HCT116 (cell line): ENCODE data around the gene HABP2. TPM values are rescaled to one million over a fixed set of nuclear protein-coding genes. Genes with fewer than 3 reads are reported as not detected.

ENCODE experiments used
- ATAC-seq: fragments of 200-7000 bp; cut with Tn5 transposase; 2 replicates; pipeline ENCODE4 v1.9.1; 2020; ENCODE audit warnings: mild to moderate bottlenecking, moderate library complexity
- BruUV-seq: library from RNA; stranded (reverse); fragments of 400-500 nt; replicated peaks from 2 replicates; lab custom pipeline; 2021; lab: Mats Ljungman, UMichigan
- CTCF ChIA-PET: fragments of 300-600 bp; sonication (Branson Sonifier 250); formaldehyde crosslinking; loops from one replicate; lab custom pipeline; 2021; ENCODE audit warnings: antibody characterized with exemption; lab: Charles Lee
- POLR2A ChIA-PET: fragments of 300-600, 350-600 bp; sonication (Branson Sonifier 250); formaldehyde crosslinking; loops from one replicate; lab custom pipeline; 2021; ENCODE audit warnings: antibody characterized with exemption; lab: Charles Lee
- RAD21 ChIA-PET, 2 experiments: fragments of 300-600 bp; sonication (Branson Sonifier 250); formaldehyde crosslinking; loops; one replicate each; lab custom pipeline; 2023; ENCODE audit warnings: low total read pairs in 2 of 2; ENCODE audit not compliant: uncharacterized antibody in 2 of 2, unreplicated experiment in 2 of 2, low non-redundant PET in 1 of 2; lab: Charles Lee
- DNase-seq: peaks from one replicate; pipeline ENCODE4 v3.0.0-alpha.2; 2010; ENCODE audit warnings: low read depth, low spot score
- H2AFZ ChIP-seq: fragments of 200-600 bp; shearing (Covaris generic), sonication (generic); 2 replicates; pipeline ENCODE4 v1.6.1; 2017; ENCODE audit warnings: low read depth, mixed run types, mixed read lengths, antibody characterized with exemption, low read length; ENCODE audit not compliant: poor library complexity, severe bottlenecking
- H3K27ac ChIP-seq: 2 replicates; pipeline ENCODE4 v1.5.1; 2012; ENCODE audit warnings: low read depth, low read length
- H3K27me3 ChIP-seq: fragments of 200-600 bp; sonication (generic); 2 replicates; pipeline ENCODE4 v1.6.1; 2016; ENCODE audit warnings: mixed run types, low read length, mixed read lengths; ENCODE audit not compliant: insufficient read depth
- H3K36me3 ChIP-seq, 2 experiments: fragments of 200-500 bp in 1 of 2; fragments of 200-600 bp in 1 of 2; sonication (Bioruptor generic) in 1 of 2; sonication (generic) in 1 of 2; 2 replicates each; pipeline versions ENCODE4 v1.5.1 to v1.6.1; 2014 to 2016; ENCODE audit warnings: low read length in 2 of 2, inconsistent platforms in 1 of 2, mixed read lengths in 1 of 2, mixed run types in 1 of 2; ENCODE audit not compliant: insufficient read depth in 2 of 2, control insufficient read depth in 1 of 2
- H3K4me1 ChIP-seq, 2 experiments: fragments of 200-600 bp in 1 of 2; sonication (generic) in 1 of 2; 2 replicates each; pipeline versions ENCODE4 v1.5.1 to v1.6.1; 2012 to 2017; ENCODE audit warnings: low read length in 2 of 2, inconsistent platforms in 1 of 2, mild to moderate bottlenecking in 1 of 2, mixed read lengths in 1 of 2, mixed run types in 1 of 2, moderate library complexity in 1 of 2; ENCODE audit not compliant: insufficient read depth in 2 of 2, control insufficient read depth in 1 of 2
- H3K4me2 ChIP-seq: fragments of 200-600 bp; sonication (generic); 2 replicates; pipeline ENCODE4 v1.6.1; 2017; ENCODE audit warnings: mixed run types, low read length, mixed read lengths
- H3K4me3 ChIP-seq, 2 experiments: fragments of 200-600 bp in 1 of 2; sonication (generic) in 1 of 2; replicated peaks in 1 of 2; 2 replicates each; pipeline ENCODE4 v1.5.1; 2011 to 2016; ENCODE audit warnings: low read length in 2 of 2, control low read depth in 1 of 2, low read depth in 1 of 2, mild to moderate bottlenecking in 1 of 2, mixed read lengths in 1 of 2, mixed run types in 1 of 2
- H3K79me2 ChIP-seq: fragments of 200-600 bp; sonication (generic); 2 replicates; pipeline ENCODE4 v1.6.1; 2017; ENCODE audit warnings: mild to moderate bottlenecking, mixed run types, low read length, moderate library complexity, mixed read lengths; ENCODE audit not compliant: insufficient read depth
- H3K9ac ChIP-seq: fragments of 200-600 bp; sonication (generic); 2 replicates; pipeline ENCODE4 v1.6.1; 2016; ENCODE audit warnings: low read length, mixed read lengths
- H3K9me2 ChIP-seq: fragments of 200-600 bp; sonication (generic), shearing (Covaris generic); 2 replicates; pipeline ENCODE4 v1.6.1; 2017; ENCODE audit warnings: mixed run types, mild to moderate bottlenecking, moderate library complexity; ENCODE audit not compliant: insufficient read depth
- H3K9me3 ChIP-seq, 2 experiments: fragments of 200-500 bp in 1 of 2; fragments of 200-600 bp in 1 of 2; sonication (Bioruptor generic) in 1 of 2; sonication (generic) in 1 of 2; 2 replicates each; pipeline ENCODE4 v1.6.1; 2014 to 2017; ENCODE audit warnings: low read length in 2 of 2, mixed read lengths in 2 of 2, inconsistent platforms in 1 of 2, low read depth in 1 of 2, mild to moderate bottlenecking in 1 of 2, mixed run types in 1 of 2, moderate library complexity in 1 of 2; ENCODE audit not compliant: control insufficient read depth in 1 of 2, insufficient read depth in 1 of 2
- H4K20me1 ChIP-seq: fragments of 200-600 bp; sonication (generic), shearing (Covaris generic); 2 replicates; pipeline ENCODE4 v1.6.1; 2017; ENCODE audit warnings: mixed run types, mild to moderate bottlenecking, moderate library complexity; ENCODE audit not compliant: insufficient read depth
- FOSL1 ChIP-seq: IDR thresholded peaks from 2 replicates; pipeline ENCODE4 v1.6.1; 2012; ENCODE audit warnings: low read depth
- RAD21 ChIP-seq: IDR thresholded peaks from 2 replicates; pipeline ENCODE4 v1.6.1; 2012; ENCODE audit warnings: low read depth, mild to moderate bottlenecking
- YY1 ChIP-seq: IDR thresholded peaks from 2 replicates; pipeline ENCODE4 v1.6.1; 2011; ENCODE audit warnings: low read length, low read depth, moderate library complexity, mild to moderate bottlenecking; ENCODE audit not compliant: insufficient replicate concordance; ENCODE audit errors: extremely low read depth
- intact Hi-C: fragments of 100-400 bp; cut with micrococcal nuclease; formaldehyde crosslinking; loops from 2 replicates; pipeline ENCODE4 v1.10.0; 2022
- total RNA-seq: library from RNA; stranded (reverse); gene quantifications from one replicate; pipeline ENCODE4 v1.2.1, GENCODE V29; 2021; ENCODE audit not compliant: unreplicated experiment
- TF ChIP-seq, protein P1 (sequence below), 3 experiments: fragments of 200-600 bp in 1 of 3; sonication (generic) in 1 of 3; IDR thresholded peaks in 2 of 3; conservative IDR thresholded peaks in 1 of 3; 2 replicates each; pipeline ENCODE4 v1.5.1; 2012 to 2017; ENCODE audit warnings: low read depth in 2 of 3, low read length in 2 of 3, antibody characterized with exemption in 1 of 3, borderline replicate concordance in 1 of 3, control low read depth in 1 of 3, mild to moderate bottlenecking in 1 of 3, mixed read lengths in 1 of 3, mixed run types in 1 of 3, moderate library complexity in 1 of 3; ENCODE audit not compliant: insufficient read depth in 1 of 3

Gene HABP2
- total RNA-seq, 1 experiment from 2014 or later, result 0.20 TPM

GRCh38 chr10:113524120-113524519, 28.7 kb upstream of the HABP2 start:
- POLR2A ChIA-PET, result no interaction called here

More at GRCh38 chr10:113524120-113524519, 28.7 kb upstream of the HABP2 start:
- no peaks in the 10 kb centered on the region for H3K9me3 ChIP-seq
- no peaks in the 10 kb centered on the region for H3K79me2 ChIP-seq
- H3K9me2 ChIP-seq, result no peaks in the 10 kb centered on the region
- no peaks in the 10 kb centered on the region for H3K36me3 ChIP-seq
- intact Hi-C loops, result loop anchor here (5.0 to 10.0 kb wide), 3 partner anchors 137 to 802 kb away; no protein-coding TSS in a partner anchor
- H3K9ac ChIP-seq, result no peak overlapping the region
- RAD21 ChIA-PET, result no interaction called here
- TF ChIP-seq FOSL1 (no peak), RAD21 (peak; percentile 38), YY1 (no peak)
- TF ChIP-seq, protein P1, sequence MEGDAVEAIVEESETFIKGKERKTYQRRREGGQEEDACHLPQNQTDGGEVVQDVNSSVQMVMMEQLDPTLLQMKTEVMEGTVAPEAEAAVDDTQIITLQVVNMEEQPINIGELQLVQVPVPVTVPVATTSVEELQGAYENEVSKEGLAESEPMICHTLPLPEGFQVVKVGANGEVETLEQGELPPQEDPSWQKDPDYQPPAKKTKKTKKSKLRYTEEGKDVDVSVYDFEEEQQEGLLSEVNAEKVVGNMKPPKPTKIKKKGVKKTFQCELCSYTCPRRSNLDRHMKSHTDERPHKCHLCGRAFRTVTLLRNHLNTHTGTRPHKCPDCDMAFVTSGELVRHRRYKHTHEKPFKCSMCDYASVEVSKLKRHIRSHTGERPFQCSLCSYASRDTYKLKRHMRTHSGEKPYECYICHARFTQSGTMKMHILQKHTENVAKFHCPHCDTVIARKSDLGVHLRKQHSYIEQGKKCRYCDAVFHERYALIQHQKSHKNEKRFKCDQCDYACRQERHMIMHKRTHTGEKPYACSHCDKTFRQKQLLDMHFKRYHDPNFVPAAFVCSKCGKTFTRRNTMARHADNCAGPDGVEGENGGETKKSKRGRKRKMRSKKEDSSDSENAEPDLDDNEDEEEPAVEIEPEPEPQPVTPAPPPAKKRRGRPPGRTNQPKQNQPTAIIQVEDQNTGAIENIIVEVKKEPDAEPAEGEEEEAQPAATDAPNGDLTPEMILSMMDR (IDR thresholded peaks at IDR 0.05 in 2 of 3, conservative IDR thresholded peaks at IDR 0.05 in 1 of 3; ENCODE audit: borderline replicate concordance in 1 of 3, insufficient read depth in 1 of 3, low read depth in 2 of 3, low read length in 2 of 3), result peak; percentile 9 to 39 (median 19); a peak in 2 of 6 replicates
- TF ChIP-seq, all 23 proteins: peak for 2
- CTCF ChIA-PET, result no interaction called here
- H3K4me3 ChIP-seq, result no peak overlapping the region
- BruUV-seq, result no TSS peak
- no peak overlapping the region for H3K4me2 ChIP-seq
- no peak overlapping the region for H3K27ac ChIP-seq
- no peak for DNase-seq
- peak; percentile 41; the same call in 1 of the 2 replicates for ATAC-seq
- peaks cover 12% of the 10 kb centered on the region; the same call in 1 of the 2 replicates for H3K27me3 ChIP-seq
- H4K20me1 ChIP-seq, result no peaks in the 10 kb centered on the region
- peaks cover 9 to 11% of the 10 kb centered on the region in 2 experiments; a peak in 3 of 4 replicates for H3K4me1 ChIP-seq
- no peak overlapping the region for H2AFZ ChIP-seq
